ENCODE data around the gene CHMP4A.

DNA sequence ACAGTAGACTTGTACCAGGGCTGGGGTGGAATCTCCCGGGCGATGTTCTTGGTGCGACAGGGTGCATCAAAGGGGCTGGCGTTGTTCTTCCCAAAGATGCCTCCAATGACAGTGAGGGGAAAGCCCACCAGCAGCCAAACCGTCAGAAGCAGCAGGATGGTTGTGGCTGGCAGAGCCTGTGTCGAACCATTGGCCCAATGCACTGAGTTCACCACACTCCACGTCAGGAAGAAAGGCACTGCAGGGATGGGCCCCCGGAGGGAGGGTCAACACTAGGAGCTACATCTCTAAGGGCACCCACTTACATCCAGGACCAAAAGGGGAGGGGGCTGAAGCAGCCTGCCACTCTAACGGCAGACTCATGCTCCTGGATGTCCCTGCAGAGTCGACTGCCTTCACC is 22.9 kb downstream of the CHMP4A start:
- TF ChIP-seq, protein P1, sequence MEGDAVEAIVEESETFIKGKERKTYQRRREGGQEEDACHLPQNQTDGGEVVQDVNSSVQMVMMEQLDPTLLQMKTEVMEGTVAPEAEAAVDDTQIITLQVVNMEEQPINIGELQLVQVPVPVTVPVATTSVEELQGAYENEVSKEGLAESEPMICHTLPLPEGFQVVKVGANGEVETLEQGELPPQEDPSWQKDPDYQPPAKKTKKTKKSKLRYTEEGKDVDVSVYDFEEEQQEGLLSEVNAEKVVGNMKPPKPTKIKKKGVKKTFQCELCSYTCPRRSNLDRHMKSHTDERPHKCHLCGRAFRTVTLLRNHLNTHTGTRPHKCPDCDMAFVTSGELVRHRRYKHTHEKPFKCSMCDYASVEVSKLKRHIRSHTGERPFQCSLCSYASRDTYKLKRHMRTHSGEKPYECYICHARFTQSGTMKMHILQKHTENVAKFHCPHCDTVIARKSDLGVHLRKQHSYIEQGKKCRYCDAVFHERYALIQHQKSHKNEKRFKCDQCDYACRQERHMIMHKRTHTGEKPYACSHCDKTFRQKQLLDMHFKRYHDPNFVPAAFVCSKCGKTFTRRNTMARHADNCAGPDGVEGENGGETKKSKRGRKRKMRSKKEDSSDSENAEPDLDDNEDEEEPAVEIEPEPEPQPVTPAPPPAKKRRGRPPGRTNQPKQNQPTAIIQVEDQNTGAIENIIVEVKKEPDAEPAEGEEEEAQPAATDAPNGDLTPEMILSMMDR (IDR thresholded peaks at IDR 0.05): no peak
- no peak for TF ChIP-seq POLR2AphosphoS5 (IDR thresholded peaks at IDR 0.05; ENCODE audit: insufficient read depth in 1 of 2, low read depth in 1 of 2)

All from vagina (tissue), 2 donors.